Fibroblast of gingiva (primary cell): ENCODE measurements around the gene AP5B1.
"Not testable (repeated sequence)": the region's sequence is repeated elsewhere in the genome, so short reads cannot be mapped to it uniquely, and the experiment has no call there.

Experiments
- DNase-seq: peaks from one replicate; pipeline ENCODE4 v3.0.0-alpha.2; 2011; ENCODE audit warnings: low read depth

Gene AP5B1

DNA sequence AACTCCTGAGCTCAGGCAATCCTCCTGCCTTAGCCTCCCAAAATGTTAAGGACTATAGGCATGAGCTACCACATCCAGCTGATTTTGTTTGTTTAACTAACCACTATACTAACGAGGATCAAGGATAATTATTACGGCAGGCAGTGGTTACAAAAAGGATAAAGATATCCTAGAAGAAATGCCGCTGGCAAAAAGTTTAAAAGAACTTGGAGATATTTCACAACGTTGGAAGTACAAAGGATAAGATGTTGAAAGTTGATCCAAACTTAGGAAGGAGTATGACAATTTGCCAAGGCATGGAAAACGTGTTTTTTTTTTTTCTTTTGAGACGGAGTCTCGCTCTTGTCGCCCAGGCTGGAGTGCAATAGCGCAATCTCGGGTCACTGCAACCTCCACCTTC, 13.4 kb downstream of the AP5B1 start:
- DNase-seq: peak; percentile 72

DNA sequence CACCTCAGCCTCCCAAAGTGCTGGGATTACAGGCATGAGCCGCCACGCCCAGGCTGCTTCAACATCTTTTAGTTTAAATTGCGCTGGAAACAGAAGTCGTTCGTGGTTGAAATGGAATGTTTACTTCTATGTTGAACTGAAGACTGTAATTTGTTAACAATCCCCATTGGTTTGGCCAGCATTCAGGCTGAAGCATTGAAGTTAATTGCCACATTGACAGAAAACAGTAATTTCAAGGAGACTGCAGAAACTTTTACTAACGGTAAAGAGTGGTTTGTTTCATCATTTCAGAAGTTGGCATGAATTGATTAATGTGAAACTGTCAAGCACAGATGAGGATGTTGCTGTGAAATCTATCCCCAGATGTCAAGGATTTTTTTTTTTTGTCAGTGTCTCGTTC, 14.2 kb downstream of the AP5B1 start:
- DNase-seq: peak; percentile 91

DNA sequence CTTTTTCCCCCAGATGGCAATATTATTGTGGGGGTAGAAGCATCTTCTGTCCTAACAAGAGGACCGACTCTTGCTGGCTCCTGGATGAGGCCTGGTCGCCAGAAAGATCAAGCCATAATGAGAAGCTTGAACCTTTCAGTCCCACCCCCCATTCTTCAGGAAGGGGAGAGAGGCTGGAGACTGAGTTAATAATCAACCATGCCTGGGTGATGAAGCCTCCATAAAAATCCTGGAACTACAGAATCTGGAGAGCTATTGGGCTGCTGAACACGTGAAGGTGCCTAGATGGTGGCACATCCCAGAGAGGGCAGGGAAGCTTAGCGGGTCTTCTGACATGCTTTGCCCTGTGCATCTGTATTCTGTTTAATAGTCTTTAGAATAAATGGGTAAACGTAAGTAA, 16.3 kb downstream of the AP5B1 start:
- DNase-seq: no peak

DNA sequence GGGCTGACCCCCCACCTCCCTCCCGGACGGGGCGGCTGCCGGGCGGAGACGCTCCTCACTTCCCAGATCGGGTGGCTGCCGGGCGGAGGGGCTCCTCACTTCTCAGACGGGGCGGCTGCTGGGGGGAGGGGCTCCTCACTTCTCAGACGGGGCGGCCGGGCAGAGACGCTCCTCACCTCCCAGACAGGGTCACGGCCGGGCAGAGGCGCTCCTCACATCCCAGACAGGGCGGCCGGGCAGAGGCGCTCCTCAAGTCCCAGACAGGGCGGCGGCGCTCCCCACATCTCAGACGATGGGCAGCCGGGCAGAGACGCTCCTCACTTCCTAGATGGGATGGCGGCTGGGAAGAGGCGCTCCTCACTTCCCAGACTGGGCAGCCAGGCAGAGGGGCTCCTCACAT, 18.0 kb downstream of the AP5B1 start:
- not testable (repeated sequence) for DNase-seq

DNA sequence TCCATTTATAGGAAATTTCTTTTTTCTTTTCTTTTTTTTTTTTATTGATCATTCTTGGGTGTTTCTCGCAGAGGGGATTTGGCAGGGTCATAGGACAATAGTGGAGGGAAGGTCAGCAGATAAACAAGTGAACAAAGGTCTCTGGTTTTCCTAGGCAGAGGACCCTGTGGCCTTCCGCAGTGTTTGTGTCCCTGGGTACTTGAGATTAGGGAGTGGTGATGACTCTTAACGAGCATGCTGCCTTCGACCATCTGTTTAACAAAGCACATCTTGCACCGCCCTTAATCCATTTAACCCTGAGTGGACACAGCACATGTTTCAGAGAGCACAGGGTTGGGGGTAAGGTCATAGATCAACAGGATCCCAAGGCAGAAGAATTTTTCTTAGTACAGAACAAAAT, 18.6 kb downstream of the AP5B1 start:
- DNase-seq: not testable (repeated sequence)

DNA sequence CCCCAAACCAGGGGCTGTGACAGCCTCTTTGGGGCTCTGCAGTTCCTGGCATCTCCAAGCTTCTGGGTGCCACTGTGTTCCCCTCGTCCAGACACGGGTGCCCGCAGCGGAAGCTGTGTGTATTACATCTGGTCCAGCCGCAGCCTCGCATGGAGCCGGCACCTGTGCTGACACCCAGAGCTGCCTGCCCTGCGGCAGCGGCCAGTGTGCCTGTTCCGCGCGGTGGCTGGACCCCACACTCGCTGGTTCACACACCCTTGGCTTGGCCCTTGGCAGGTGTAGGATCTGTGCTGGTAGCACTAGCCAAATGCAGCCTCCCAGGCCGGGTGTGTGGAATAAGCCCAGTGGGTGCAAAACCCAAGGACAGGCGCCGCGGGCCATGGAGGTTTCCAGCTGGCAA, 35.7 kb downstream of the AP5B1 start:
- no peak for DNase-seq

DNA sequence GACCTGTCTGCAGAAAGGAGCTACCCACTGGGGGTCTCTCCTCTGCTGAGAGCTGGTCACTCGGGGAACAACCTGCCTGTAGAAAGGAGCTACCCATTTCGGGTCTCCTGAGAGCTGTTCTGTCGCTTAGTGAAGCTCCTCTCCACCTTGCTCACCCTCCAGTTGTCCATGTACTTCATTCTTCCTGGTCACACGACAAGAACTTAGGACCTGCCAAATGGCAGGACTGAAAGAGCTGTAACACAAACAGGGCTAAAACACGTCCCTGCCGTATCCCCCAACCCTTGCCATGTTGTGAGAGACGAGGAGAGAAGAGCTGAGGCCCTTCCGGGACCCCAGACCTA, 36.1 kb downstream of the AP5B1 start:
- DNase-seq: no peak

DNA sequence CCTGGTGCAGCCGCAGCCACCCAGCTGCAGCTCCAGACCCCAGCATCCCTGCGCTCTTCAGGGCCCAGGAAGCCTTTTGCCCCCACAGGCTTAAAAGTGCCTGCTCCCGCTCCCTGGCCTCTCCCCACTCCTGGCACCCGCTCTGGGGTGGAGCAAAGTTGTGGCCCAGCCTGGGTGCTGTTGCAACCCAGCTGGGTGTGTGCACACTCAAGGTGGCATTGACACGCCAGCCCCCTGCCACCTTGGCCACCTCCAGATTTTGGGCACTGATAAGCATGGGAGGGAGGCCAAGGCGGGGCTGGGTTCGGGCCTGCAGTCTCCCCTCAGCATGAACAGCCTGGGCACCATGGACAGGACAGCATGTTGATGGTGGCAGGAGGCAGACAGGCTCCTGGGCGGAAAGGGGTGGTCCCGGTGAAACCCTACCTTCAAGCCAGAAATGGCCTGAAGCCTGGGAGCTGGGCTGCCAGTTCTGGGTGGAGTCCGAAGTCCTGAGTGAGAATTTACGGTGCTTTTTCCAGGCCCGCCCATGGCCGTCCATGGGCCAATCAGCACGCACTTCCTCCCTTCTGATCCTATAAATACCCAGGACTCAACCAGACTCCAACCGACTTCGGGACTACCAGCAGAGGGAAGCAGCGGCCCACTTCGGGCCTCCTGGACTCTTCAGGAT, 36.6 kb downstream of the AP5B1 start:
- peak; percentile 27 for DNase-seq

DNA sequence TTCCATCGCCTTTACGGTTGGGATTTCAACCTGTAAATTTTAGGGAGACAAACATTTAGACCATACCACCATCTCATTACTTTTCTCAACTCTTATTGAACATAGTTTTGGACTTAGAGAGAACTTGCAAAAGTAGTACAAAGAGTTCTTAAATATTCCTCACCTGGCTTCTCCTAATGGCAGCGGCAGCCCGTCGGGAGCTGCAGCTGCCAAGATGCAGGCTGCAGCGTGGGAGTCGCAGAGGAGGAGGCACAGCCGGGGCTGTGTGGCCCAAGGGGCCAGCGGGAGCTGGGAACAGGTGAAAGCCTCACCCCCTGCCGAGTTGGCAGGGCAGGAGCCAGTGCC, 37.1 kb downstream of the AP5B1 start:
- DNase-seq: no peak

DNA sequence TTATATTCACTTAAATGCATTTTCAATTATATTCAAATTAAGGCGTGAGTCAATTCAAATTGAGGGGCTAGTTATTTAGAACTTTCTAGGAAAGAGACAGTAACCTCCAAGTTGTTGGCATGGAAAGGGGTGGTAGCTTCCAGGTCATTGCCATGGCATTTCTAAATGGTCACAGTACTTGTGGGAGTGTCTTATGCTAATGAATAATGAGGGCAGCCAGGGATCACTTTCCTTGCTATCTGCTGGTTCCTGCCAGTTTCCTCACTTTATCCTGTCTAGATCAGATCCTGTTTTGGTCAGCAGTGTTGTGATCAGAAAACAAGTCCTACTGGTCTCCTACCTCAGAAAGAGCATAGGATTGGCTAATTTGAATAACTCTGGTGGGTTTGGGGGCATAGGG, 38.4 kb downstream of the AP5B1 start:
- no peak for DNase-seq

DNA sequence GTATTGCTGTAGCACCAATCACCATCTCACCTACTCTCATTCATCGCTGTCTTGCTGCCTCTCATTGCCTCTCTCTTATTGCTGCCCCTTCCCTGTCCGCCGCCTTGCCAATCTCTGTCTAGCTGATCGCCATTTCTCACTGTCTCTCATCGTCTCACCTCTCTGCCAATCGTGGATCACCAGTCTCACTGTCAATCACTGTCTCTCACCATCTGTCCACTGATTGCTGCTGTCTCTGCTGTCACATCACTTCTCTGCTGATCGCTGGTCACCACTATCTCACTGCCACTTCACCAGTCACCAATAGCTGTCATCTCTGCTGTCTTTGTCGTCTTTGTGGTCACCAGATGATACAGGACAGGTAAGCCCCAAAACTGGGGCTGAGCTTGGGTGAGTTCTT, 39.6 kb downstream of the AP5B1 start:
- DNase-seq: no peak

DNA sequence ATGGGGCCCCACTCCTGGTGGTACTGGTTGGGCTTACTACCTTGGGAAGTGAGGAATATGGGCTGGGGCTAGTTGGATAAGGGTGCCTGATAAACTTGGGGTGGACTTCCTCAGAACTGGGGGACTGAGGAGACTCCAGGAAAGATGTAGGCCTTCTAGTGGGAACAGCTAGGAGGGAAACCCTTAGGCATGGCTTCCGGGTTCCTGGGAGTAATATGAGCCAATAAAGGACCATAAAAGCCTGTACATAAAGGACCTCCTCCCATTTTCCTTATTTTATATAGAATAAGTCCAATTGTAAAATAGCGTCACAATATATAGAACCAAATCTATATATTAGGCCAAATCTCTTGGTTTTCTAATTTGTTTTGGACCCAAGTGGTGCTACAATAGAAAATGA, 41.8 kb downstream of the AP5B1 start:
- DNase-seq: no peak

DNA sequence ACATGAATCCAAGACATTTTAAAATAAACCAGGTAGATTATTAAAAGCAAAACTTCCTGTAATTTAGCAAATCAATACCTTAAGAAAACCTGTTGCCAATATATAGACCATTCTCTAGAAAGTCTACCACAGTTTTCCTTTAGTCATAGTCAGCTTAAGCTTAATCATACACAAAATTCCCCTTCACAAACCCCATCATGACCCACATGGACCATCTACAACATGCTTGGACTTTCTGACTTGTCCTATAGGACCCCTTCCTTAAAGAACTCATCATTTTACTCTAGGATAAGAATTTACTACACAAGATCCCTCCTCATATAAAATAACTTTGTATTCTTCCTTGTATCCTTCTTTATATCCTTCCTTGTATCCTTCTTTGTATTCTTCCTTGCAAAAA, 44.0 kb downstream of the AP5B1 start:
- no peak for DNase-seq

DNA sequence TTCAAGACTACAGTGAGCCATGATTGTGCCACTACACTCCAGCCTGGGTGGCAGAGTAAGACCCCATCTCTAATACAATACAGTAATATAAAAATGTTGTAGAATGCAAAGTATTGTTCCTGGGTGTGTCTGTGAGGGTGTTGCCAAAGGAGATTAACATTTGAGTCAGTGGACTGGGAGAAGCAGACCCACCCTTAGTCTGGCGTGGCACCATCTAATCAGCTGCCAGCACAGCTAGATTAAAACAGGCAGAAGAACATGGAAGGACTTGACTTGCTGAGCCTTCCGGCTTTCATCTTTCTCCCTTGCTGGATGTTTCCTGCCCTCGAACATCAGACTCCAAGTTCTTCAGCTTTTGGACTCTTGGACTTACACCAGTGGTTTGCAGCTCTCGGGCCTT, 45.7 kb downstream of the AP5B1 start:
- DNase-seq: not testable (repeated sequence)

DNA sequence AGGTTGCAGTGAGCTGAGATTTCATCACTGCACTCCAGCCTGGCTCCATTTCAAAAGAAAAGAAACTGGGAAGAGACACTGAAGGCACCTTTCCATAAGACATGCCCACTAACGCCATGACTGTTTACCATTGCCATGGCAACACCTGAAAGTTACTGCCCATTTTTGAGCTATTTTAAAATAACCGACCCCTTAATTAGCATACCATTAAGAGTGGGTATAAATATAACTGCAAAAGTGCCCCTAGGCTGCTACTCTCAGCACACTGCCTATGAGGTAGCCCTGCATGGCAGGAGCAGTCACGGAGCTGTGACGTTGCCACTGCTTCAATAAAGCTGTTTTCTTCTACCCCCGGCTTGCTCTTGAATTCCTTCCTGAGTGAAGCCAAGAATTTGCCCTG, 50.3 kb downstream of the AP5B1 start:
- no peak for DNase-seq

DNA sequence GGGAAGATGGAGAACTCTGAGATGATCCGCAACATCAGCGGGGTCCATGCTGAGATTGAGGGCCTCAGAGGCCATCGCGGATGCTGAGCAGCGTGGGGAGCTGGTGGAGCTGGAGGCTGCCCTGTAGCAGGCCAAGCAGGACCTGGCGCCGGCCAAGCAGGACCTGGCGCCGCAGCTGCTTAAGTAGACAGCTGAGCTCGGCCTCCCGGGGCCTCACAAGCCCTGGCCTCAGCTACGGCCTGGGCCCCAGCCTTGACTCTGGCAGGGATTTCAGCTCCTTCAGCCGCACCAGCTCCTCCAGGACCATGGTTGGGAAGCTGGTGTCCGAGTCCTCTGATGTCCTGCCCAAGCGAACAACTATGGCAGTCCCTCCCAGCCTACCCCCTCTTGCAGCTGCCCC, 52.9 kb downstream of the AP5B1 start:
- no peak for DNase-seq

DNA sequence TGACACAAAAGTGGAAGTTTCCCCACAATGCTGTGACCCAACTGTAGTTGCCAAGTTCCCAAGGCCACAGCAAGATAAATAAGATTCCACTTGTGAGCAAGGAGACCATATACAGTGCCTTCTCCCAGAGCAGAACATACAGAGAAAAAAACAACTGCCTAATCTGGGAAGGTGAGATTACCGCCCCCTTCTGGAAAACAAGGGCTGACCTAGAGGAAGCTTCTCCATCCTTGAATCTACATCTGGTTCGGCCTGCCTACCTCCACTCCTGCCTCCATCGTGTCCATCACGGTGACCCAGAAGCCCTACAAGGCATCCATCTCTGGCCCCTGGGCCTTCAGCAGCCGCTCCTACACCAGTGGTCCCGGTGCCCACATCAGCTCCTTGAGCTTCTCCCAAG, 54.1 kb downstream of the AP5B1 start:
- no peak for DNase-seq
